Psoas muscle (tissue), 8 donors: ENCODE results near the gene AKAP9. TPM values are rescaled to one million over a fixed set of nuclear protein-coding genes. Genes with fewer than 3 reads are reported as not detected.

ENCODE experiments used
- ATAC-seq, 4 donors: fragments of 200-7000 bp; cut with Tn5 transposase; one replicate each; pipeline ENCODE4 v1.9.1; 2020; ENCODE audit warnings: moderate library complexity in 3 of 4, mild to moderate bottlenecking in 2 of 4
- DNase-seq, 2 donors: peaks; one replicate each; pipeline ENCODE4 v3.0.0-alpha.2; 2020
- H3K27ac ChIP-seq: fragments of 200-600 bp; one replicate; pipeline ENCODE4 v1.8.0; 2022
- H3K27me3 ChIP-seq, 3 donors: fragments of 200-600 bp in 1 of 3; one replicate each; pipeline versions ENCODE4 v1.6.1 to v1.8.0; 2013 to 2022; ENCODE audit warnings: low read length in 2 of 3, mild to moderate bottlenecking in 2 of 3, moderate library complexity in 1 of 3; ENCODE audit not compliant: insufficient read depth in 3 of 3
- H3K36me3 ChIP-seq, 2 donors: fragments of 200-600 bp in 1 of 2; one replicate each; pipeline versions ENCODE4 v1.6.1 to v1.8.0; 2013 to 2022; ENCODE audit warnings: low read depth in 1 of 2, mild to moderate bottlenecking in 1 of 2, moderate library complexity in 1 of 2; ENCODE audit not compliant: insufficient read depth in 1 of 2
- H3K4me1 ChIP-seq: fragments of 200-600 bp; one replicate; pipeline ENCODE4 v1.8.0; 2022
- H3K4me3 ChIP-seq: fragments of 200-600 bp; one replicate; pipeline ENCODE4 v1.8.0; 2022; ENCODE audit warnings: mild to moderate bottlenecking
- H3K9me3 ChIP-seq: fragments of 200-600 bp; one replicate; pipeline ENCODE4 v1.8.0; 2022
- WGBS, 3 donors: extraction: QIAGEN DNeasy Blood & Tissue Kit; methylation state at CpG; one replicate each; pipeline versions ENCODE4 v1.1.6 to v1.1.7; 2013; 5-methylcytosine and 5-hydroxymethylcytosine counted together
- intact Hi-C, 2 donors: fragments of 100-400 bp; cut with DNase I; formaldehyde crosslinking; loops; one replicate each; pipeline versions ENCODE4 v1.11.0 to v1.14.2; 2022
- polyA plus RNA-seq, 3 donors: library from polyadenylated mRNA; stranded (reverse); fragments of 200-250 nt; gene quantifications; one replicate each; pipeline ENCODE4 v1.2.3, GENCODE V29; 2013
- total RNA-seq, 4 donors: library from RNA; stranded (reverse); fragmentation: NEBNext Ultra II Directional in 2 of 4; extraction: Animal tissue kit (Norgen Biotek cat#: 25700) in 2 of 4; gene quantifications; one replicate each; pipeline versions ENCODE4 v1.2.1 to v1.2.4, GENCODE V29; 2021 to 2023
- TF ChIP-seq, protein P1 (sequence below): fragments of 200-600 bp; IDR thresholded peaks from one replicate; pipeline ENCODE4 v1.8.0; 2022; ENCODE audit warnings: antibody characterized with exemption
- donor health status: healthy with polysubstance abuse.
- donor health status: DM: no; HTN: no; CAD: no; lungs with moderate emphysema.
- donor health status: Bipolar disorder and iron deficiency.
- donor health status: healthy.
- donor health status: DM: yes; HTN: yes; CAD: no.
- donor health status: DM: no; HTN: no; CAD: no.
- donor health status: DM: no; HTN: no; CAD: no.
- donor health status: DM: yes; HTN: yes; CAD: no.

Gene AKAP9
- total and polyA plus RNA-seq, 7 donors: 6.0 to 44.4 (median 24.6) TPM

GRCh38 chr7:92149736-92150239 lies 209.1 kb downstream of the AKAP9 start:
- WGBS, 3 donors: 93 to 96% (median 95%) methylated on average over 5 of the region's 5 CpGs
- intact Hi-C loops: no loop called here
- no peak for ATAC-seq

DNA sequence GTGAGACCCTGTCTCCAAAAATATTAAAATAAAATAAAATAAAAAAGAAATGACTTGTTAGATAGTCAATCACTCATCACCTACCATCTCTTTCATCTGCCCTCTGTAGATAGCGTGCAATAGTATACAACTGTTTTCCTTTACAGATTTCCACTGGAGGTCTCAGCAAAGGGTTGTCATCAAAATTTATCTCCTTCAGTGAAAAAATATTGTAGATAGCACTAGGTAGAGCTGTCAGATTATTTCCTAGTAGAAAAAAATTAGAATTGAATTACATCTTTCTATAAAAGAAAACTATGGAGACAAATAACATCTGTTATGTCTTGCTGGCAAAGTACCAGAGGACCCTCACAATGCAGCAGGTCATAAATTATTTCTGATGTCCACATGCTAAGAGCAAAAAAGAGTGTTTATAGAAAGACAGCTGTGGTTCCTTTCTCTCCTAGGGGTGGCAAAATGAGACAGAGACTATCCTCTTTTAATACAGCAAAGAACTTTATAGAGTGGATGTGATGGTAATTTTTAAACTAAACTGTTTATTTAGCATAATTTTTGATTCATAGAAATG lies 209.9 kb downstream of the AKAP9 start:
- Histone ChIP-seq H3K27ac (no peak overlapping the region), H3K27me3 (no peaks in the 10 kb centered on the region), H3K4me3 (no peak overlapping the region), H3K4me1 (no peaks in the 10 kb centered on the region), H3K9me3 (no peaks in the 10 kb centered on the region), H3K36me3 (no peaks in the 10 kb centered on the region)
- intact Hi-C loops: no loop called here
- ATAC-seq (no peak), DNase-seq (no peak)
- TF ChIP-seq, protein P1, sequence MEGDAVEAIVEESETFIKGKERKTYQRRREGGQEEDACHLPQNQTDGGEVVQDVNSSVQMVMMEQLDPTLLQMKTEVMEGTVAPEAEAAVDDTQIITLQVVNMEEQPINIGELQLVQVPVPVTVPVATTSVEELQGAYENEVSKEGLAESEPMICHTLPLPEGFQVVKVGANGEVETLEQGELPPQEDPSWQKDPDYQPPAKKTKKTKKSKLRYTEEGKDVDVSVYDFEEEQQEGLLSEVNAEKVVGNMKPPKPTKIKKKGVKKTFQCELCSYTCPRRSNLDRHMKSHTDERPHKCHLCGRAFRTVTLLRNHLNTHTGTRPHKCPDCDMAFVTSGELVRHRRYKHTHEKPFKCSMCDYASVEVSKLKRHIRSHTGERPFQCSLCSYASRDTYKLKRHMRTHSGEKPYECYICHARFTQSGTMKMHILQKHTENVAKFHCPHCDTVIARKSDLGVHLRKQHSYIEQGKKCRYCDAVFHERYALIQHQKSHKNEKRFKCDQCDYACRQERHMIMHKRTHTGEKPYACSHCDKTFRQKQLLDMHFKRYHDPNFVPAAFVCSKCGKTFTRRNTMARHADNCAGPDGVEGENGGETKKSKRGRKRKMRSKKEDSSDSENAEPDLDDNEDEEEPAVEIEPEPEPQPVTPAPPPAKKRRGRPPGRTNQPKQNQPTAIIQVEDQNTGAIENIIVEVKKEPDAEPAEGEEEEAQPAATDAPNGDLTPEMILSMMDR: no peak
- WGBS, 3 donors: 63 to 72% (median 70%) methylated on average over 1 of the region's 1 CpG

More at GRCh38 chr7:92149736-92150239, 209.1 kb downstream of the AKAP9 start:
- H3K4me1 ChIP-seq: no peaks in the 10 kb centered on the region
- H3K9me3 ChIP-seq: no peaks in the 10 kb centered on the region
- TF ChIP-seq, protein P1: no peak
- no peak overlapping the region for H3K27ac ChIP-seq
- no peak overlapping the region for H3K4me3 ChIP-seq
- H3K36me3 ChIP-seq: no peaks in the 10 kb centered on the region
- no peak for DNase-seq
- no peaks in the 10 kb centered on the region for H3K27me3 ChIP-seq

GRCh38 chr7:92155108-92155739 lies 214.6 kb downstream of the AKAP9 start:
- no peak overlapping the region for H3K27ac ChIP-seq

DNA sequence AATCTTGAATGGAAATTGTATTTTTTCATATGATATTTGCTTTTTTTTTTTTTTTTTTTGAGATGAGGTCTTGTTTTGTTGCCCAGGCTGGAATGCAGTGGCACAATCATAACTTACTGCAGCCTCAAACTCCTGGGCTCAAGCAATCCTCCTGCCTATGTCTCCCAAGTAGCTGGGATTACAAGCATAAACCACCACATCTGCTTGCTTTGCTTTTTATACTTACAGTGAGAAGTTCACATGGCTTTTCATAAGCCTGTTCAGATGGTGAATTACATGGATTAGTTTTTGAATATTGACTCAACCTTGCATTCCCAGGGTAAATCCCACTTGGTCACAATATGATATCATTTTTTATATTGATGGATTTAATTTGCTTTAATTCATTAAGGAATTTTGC lies 216.3 kb downstream of the AKAP9 start:
- no peaks in the 10 kb centered on the region for H3K4me1 ChIP-seq
- no peaks in the 10 kb centered on the region for H3K36me3 ChIP-seq
- no peak overlapping the region for H3K27ac ChIP-seq
- H3K4me3 ChIP-seq: no peak overlapping the region
- intact Hi-C loops: no loop called here
- no peak for ATAC-seq
- no peaks in the 10 kb centered on the region for H3K9me3 ChIP-seq
- TF ChIP-seq, protein P1: no peak
- DNase-seq: no peak
- no peaks in the 10 kb centered on the region for H3K27me3 ChIP-seq

More at GRCh38 chr7:92155108-92155739, 214.6 kb downstream of the AKAP9 start:
- intact Hi-C loops: no loop called here
- Histone ChIP-seq H3K4me3 (no peak overlapping the region), H3K9me3 (no peaks in the 10 kb centered on the region), H3K27me3 (no peaks in the 10 kb centered on the region), H3K4me1 (no peaks in the 10 kb centered on the region), H3K36me3 (no peaks in the 10 kb centered on the region)
- 95 to 100% (median 98%) methylated on average over 1 of the region's 1 CpG for WGBS, 3 donors
- no peak for ATAC-seq
- DNase-seq: no peak
- TF ChIP-seq, protein P1: no peak
